ENCODE results near the gene TINAGL1.
A peak's percentile ranks its signal among the peaks of the same experiment; 100 is the strongest.
"Not testable (repeated sequence)": the region's sequence is repeated elsewhere in the genome, so short reads cannot be mapped to it uniquely, and the experiment has no call there.

The TINAGL1 gene

GRCh38 chr1:31584869-31585735 lies 8.8 kb downstream of the TINAGL1 start:
- no peak for DNase-seq

GRCh38 chr1:31585736-31586365 lies 9.5 kb downstream of the TINAGL1 start:
- DNase-seq = no peak

- no peak for DNase-seq
Measured at GRCh38 chr1:31586376-31587327, 10.3 kb downstream of the TINAGL1 start.

GRCh38 chr1:31587328-31587699 lies 11.0 kb downstream of the TINAGL1 start:
- DNase-seq = not testable (repeated sequence)

GRCh38 chr1:31587720-31588423 lies 11.6 kb downstream of the TINAGL1 start:
- DNase-seq = no peak

GRCh38 chr1:31588751-31589515 lies 12.6 kb downstream of the TINAGL1 start:
- no peak for DNase-seq

- no peak for DNase-seq
Measured at GRCh38 chr1:31591425-31592093, 15.2 kb downstream of the TINAGL1 start.

- DNase-seq = no peak
Measured at GRCh38 chr1:31592132-31592531, 15.8 kb downstream of the TINAGL1 start.

GRCh38 chr1:31593136-31593665 lies 16.9 kb downstream of the TINAGL1 start:
- no peak for DNase-seq

GRCh38 chr1:31593770-31594632 lies 17.7 kb downstream of the TINAGL1 start:
- peak; percentile 59 for DNase-seq

- no peak for DNase-seq
Measured at GRCh38 chr1:31595836-31596736, 19.8 kb downstream of the TINAGL1 start.

GRCh38 chr1:31596737-31597097 lies 20.4 kb downstream of the TINAGL1 start:
- DNase-seq = no peak

GRCh38 chr1:31598980-31599379 lies 22.7 kb downstream of the TINAGL1 start:
- no peak for DNase-seq

GRCh38 chr1:31600641-31601040 lies 24.3 kb downstream of the TINAGL1 start:
- DNase-seq = no peak

- no peak for DNase-seq
Measured at GRCh38 chr1:31602081-31602480, 25.8 kb downstream of the TINAGL1 start.

GRCh38 chr1:31605908-31606427 lies 29.7 kb downstream of the TINAGL1 start:
- DNase-seq = peak; percentile 83

- no peak for DNase-seq
Measured at GRCh38 chr1:31607360-31607759, 31.0 kb downstream of the TINAGL1 start.

- no peak for DNase-seq
Measured at GRCh38 chr1:31609514-31610118, 33.3 kb downstream of the TINAGL1 start.

Data from HCEC 1CT (cell line).